ENCODE measurements around the gene MCTP1.

- TF ChIP-seq CTCF (conservative IDR thresholded peaks at IDR 0.05; ENCODE audit: low read length) = no peak
- no peak for TF ChIP-seq EZH2phosphoT487 (IDR thresholded peaks at IDR 0.05; ENCODE audit: borderline replicate concordance)
Measured at GRCh38 chr5:94833851-94834250, 451.0 kb downstream of the MCTP1 start.
